ENCODE results near the gene TLR8.

TLR8 gene

GRCh38 chrX:12890467-12890866 is 16.0 kb upstream of the TLR8 start:
- Mint-ChIP-seq H3K27ac (peak overlapping the region; percentile 91), H3K27me3 (ENCODE audit: low read depth) (no peaks in the 10 kb centered on the region), H3K4me3 (peak overlapping the region; percentile 48), H3K36me3 (ENCODE audit: low read depth) (no peaks in the 10 kb centered on the region), H3K4me1 (ENCODE audit: low read depth) (peaks cover 42% of the 10 kb centered on the region), H3K9me3 (no peaks in the 10 kb centered on the region)

- Mint-ChIP-seq H3K27ac (peak overlapping the region; percentile 91), H3K4me1 (ENCODE audit: low read depth) (peaks cover 42% of the 10 kb centered on the region), H3K9me3 (no peaks in the 10 kb centered on the region), H3K4me3 (no peak overlapping the region), H3K36me3 (ENCODE audit: low read depth) (no peaks in the 10 kb centered on the region), H3K27me3 (ENCODE audit: low read depth) (no peaks in the 10 kb centered on the region)
These were observed 15.2 kb upstream of the TLR8 start for GRCh38 chrX:12891171-12891570.

- Mint-ChIP-seq H3K27me3 (ENCODE audit: low read depth) (no peaks in the 10 kb centered on the region), H3K36me3 (ENCODE audit: low read depth) (no peaks in the 10 kb centered on the region), H3K4me3 (peak overlapping the region; percentile 55), H3K27ac (peak overlapping the region; percentile 77), H3K9me3 (no peaks in the 10 kb centered on the region), H3K4me1 (ENCODE audit: low read depth) (peaks cover 42% of the 10 kb centered on the region)
These were observed 14.4 kb upstream of the TLR8 start for GRCh38 chrX:12891915-12892506.

- H3K4me3 Mint-ChIP-seq: no peak overlapping the region
- peaks cover 42% of the 10 kb centered on the region for H3K4me1 Mint-ChIP-seq (ENCODE audit: low read depth)
- no peaks in the 10 kb centered on the region for H3K36me3 Mint-ChIP-seq (ENCODE audit: low read depth)
- no peaks in the 10 kb centered on the region for H3K9me3 Mint-ChIP-seq
- H3K27ac Mint-ChIP-seq: peak overlapping the region; percentile 77
- H3K27me3 Mint-ChIP-seq (ENCODE audit: low read depth): no peaks in the 10 kb centered on the region
These were observed 13.7 kb upstream of the TLR8 start for GRCh38 chrX:12892716-12893115.

GRCh38 chrX:12894074-12895030 is 12.1 kb upstream of the TLR8 start:
- Mint-ChIP-seq H3K4me1 (ENCODE audit: low read depth) (peaks cover 40% of the 10 kb centered on the region), H3K27me3 (ENCODE audit: low read depth) (no peaks in the 10 kb centered on the region), H3K9me3 (no peaks in the 10 kb centered on the region), H3K4me3 (no peak overlapping the region), H3K27ac (peak overlapping the region; percentile 71), H3K36me3 (ENCODE audit: low read depth) (no peaks in the 10 kb centered on the region)

GRCh38 chrX:12895866-12896265 is 10.6 kb upstream of the TLR8 start:
- Mint-ChIP-seq H3K9me3 (no peaks in the 10 kb centered on the region), H3K27ac (no peak overlapping the region), H3K4me1 (ENCODE audit: low read depth) (peaks cover 28% of the 10 kb centered on the region), H3K4me3 (no peak overlapping the region), H3K27me3 (ENCODE audit: low read depth) (no peaks in the 10 kb centered on the region), H3K36me3 (ENCODE audit: low read depth) (no peaks in the 10 kb centered on the region)

GRCh38 chrX:12896935-12897334 is 9.5 kb upstream of the TLR8 start:
- Mint-ChIP-seq H3K4me3 (no peak overlapping the region), H3K36me3 (ENCODE audit: low read depth) (no peaks in the 10 kb centered on the region), H3K27me3 (ENCODE audit: low read depth) (no peaks in the 10 kb centered on the region), H3K27ac (no peak overlapping the region), H3K4me1 (ENCODE audit: low read depth) (peaks cover 24% of the 10 kb centered on the region), H3K9me3 (no peaks in the 10 kb centered on the region)

GRCh38 chrX:12898073-12898472 is 8.3 kb upstream of the TLR8 start:
- Mint-ChIP-seq H3K9me3 (no peaks in the 10 kb centered on the region), H3K4me3 (no peak overlapping the region), H3K27ac (no peak overlapping the region), H3K4me1 (ENCODE audit: low read depth) (peaks cover 15% of the 10 kb centered on the region), H3K27me3 (ENCODE audit: low read depth) (no peaks in the 10 kb centered on the region), H3K36me3 (ENCODE audit: low read depth) (no peaks in the 10 kb centered on the region)

GRCh38 chrX:12899506-12899905 is 6.9 kb upstream of the TLR8 start:
- Mint-ChIP-seq H3K27me3 (ENCODE audit: low read depth) (no peaks in the 10 kb centered on the region), H3K4me3 (no peak overlapping the region), H3K27ac (no peak overlapping the region), H3K9me3 (no peaks in the 10 kb centered on the region), H3K36me3 (ENCODE audit: low read depth) (no peaks in the 10 kb centered on the region), H3K4me1 (ENCODE audit: low read depth) (peaks cover 6% of the 10 kb centered on the region)

GRCh38 chrX:12901486-12901885 is 4.9 kb upstream of the TLR8 start:
- H3K27me3 Mint-ChIP-seq (ENCODE audit: low read depth): no peaks in the 10 kb centered on the region
- H3K27ac Mint-ChIP-seq: no peak overlapping the region
- no peak overlapping the region for H3K4me3 Mint-ChIP-seq
- peaks cover 5% of the 10 kb centered on the region for H3K4me1 Mint-ChIP-seq (ENCODE audit: low read depth)
- H3K36me3 Mint-ChIP-seq (ENCODE audit: low read depth): no peaks in the 10 kb centered on the region
- H3K9me3 Mint-ChIP-seq: no peaks in the 10 kb centered on the region

- H3K9me3 Mint-ChIP-seq: no peaks in the 10 kb centered on the region
- H3K27ac Mint-ChIP-seq: no peak overlapping the region
- H3K27me3 Mint-ChIP-seq (ENCODE audit: low read depth): no peaks in the 10 kb centered on the region
- H3K36me3 Mint-ChIP-seq (ENCODE audit: low read depth): no peaks in the 10 kb centered on the region
- no peak overlapping the region for H3K4me3 Mint-ChIP-seq
- peaks cover 5% of the 10 kb centered on the region for H3K4me1 Mint-ChIP-seq (ENCODE audit: low read depth)
These were observed 2.8 kb upstream of the TLR8 start for GRCh38 chrX:12903646-12904045.

- Mint-ChIP-seq H3K9me3 (no peaks in the 10 kb centered on the region), H3K4me3 (no peak overlapping the region), H3K27ac (no peak overlapping the region), H3K4me1 (ENCODE audit: low read depth) (peaks cover 13% of the 10 kb centered on the region), H3K27me3 (ENCODE audit: low read depth) (no peaks in the 10 kb centered on the region), H3K36me3 (ENCODE audit: low read depth) (no peaks in the 10 kb centered on the region)
These were observed 4.2 kb downstream of the TLR8 start for GRCh38 chrX:12910423-12911121.

- Mint-ChIP-seq H3K27me3 (ENCODE audit: low read depth) (no peaks in the 10 kb centered on the region), H3K36me3 (ENCODE audit: low read depth) (no peaks in the 10 kb centered on the region), H3K4me1 (ENCODE audit: low read depth) (peaks cover 13% of the 10 kb centered on the region), H3K4me3 (no peak overlapping the region), H3K27ac (no peak overlapping the region), H3K9me3 (no peaks in the 10 kb centered on the region)
These were observed 4.7 kb downstream of the TLR8 start for GRCh38 chrX:12911122-12911470.

GRCh38 chrX:12912791-12913482 is 6.5 kb downstream of the TLR8 start:
- Mint-ChIP-seq H3K36me3 (ENCODE audit: low read depth) (no peaks in the 10 kb centered on the region), H3K27me3 (ENCODE audit: low read depth) (no peaks in the 10 kb centered on the region), H3K27ac (no peak overlapping the region), H3K9me3 (no peaks in the 10 kb centered on the region), H3K4me1 (ENCODE audit: low read depth) (peaks cover 13% of the 10 kb centered on the region), H3K4me3 (no peak overlapping the region)
